IMR-90 (cell line): ENCODE data around the gene CAST.

Experiments
- CEBPB ChIP-seq: IDR thresholded peaks from 2 replicates; pipeline ENCODE4 v1.6.1; 2012; ENCODE audit warnings: low read depth, low read length, improper control_type of control experiment
- CHD1 ChIP-seq: IDR thresholded peaks from 2 replicates; pipeline ENCODE4 v1.6.1; 2012; ENCODE audit warnings: low read depth, low read length, improper control_type of control experiment
- CTCF ChIP-seq: conservative IDR thresholded peaks from 2 replicates; pipeline ENCODE4 v1.5.1; 2012; ENCODE audit warnings: mild to moderate bottlenecking, low read depth, low read length, improper control_type of control experiment
- MAFK ChIP-seq: IDR thresholded peaks from 2 replicates; pipeline ENCODE4 v1.6.1; 2012; ENCODE audit warnings: low read depth, low read length, improper control_type of control experiment
- MAZ ChIP-seq: IDR thresholded peaks from 2 replicates; pipeline ENCODE4 v1.6.1; 2012; ENCODE audit warnings: low read depth, mild to moderate bottlenecking, low read length, improper control_type of control experiment, moderate library complexity, borderline replicate concordance
- MXI1 ChIP-seq: IDR thresholded peaks from 2 replicates; pipeline ENCODE4 v1.6.1; 2012; ENCODE audit warnings: low read depth, mild to moderate bottlenecking, low read length, moderate library complexity, borderline replicate concordance
- NFE2L2 ChIP-seq: fragments of 150-350 bp; IDR thresholded peaks from 2 replicates; pipeline ENCODE4 v1.6.1; 2016; ENCODE audit warnings: low read depth, mild to moderate bottlenecking, low read length
- POLR2A ChIP-seq: IDR thresholded peaks from 2 replicates; pipeline ENCODE4 v1.6.1; 2012; ENCODE audit warnings: mild to moderate bottlenecking, low read depth, low read length
- RAD21 ChIP-seq: IDR thresholded peaks from 2 replicates; pipeline ENCODE4 v1.6.1; 2012; ENCODE audit warnings: low read length, improper control_type of control experiment
- RFX5 ChIP-seq: IDR thresholded peaks from 2 replicates; pipeline ENCODE4 v1.8.0; 2012; ENCODE audit warnings: low read depth, mild to moderate bottlenecking, low read length, moderate library complexity
- SMC3 ChIP-seq: fragments of 150-350 bp; IDR thresholded peaks from 2 replicates; pipeline ENCODE4 v1.6.1; 2016; ENCODE audit warnings: low read depth, mild to moderate bottlenecking, antibody characterized with exemption, low read length, moderate library complexity
- TF ChIP-seq, protein P1 (sequence below): fragments of 150-350 bp; IDR thresholded peaks from 2 replicates; pipeline ENCODE4 v1.6.1; 2017; ENCODE audit warnings: mild to moderate bottlenecking, antibody characterized with exemption, low read length, low read depth

DNA sequence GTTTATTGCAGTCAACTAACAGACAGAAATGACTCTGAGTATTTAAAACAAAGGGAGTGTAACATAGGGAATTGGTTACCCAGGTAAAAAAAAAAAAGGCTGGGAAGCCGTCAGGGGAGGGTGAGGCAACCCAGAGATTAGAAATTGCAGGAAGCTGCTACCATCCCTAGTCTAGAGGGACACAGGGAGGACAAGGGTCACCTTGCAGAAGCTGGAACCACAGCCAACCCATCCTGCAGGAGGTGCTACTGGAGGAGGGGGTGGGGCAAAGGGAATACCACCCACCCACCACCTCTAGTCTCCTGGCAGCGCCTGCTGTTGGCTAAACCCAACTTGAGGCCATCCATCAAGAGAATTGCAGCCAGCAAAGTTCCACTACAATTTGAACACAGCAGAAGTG is 6.5 kb downstream of the CAST start:
- TF ChIP-seq POLR2A = no peak
- no peak for TF ChIP-seq RFX5
- no peak for TF ChIP-seq SMC3
- TF ChIP-seq NFE2L2 = no peak
- TF ChIP-seq, protein P1, sequence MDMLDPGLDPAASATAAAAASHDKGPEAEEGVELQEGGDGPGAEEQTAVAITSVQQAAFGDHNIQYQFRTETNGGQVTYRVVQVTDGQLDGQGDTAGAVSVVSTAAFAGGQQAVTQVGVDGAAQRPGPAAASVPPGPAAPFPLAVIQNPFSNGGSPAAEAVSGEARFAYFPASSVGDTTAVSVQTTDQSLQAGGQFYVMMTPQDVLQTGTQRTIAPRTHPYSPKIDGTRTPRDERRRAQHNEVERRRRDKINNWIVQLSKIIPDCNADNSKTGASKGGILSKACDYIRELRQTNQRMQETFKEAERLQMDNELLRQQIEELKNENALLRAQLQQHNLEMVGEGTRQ = no peak
- TF ChIP-seq MAFK = no peak
- no peak for TF ChIP-seq CTCF
- no peak for TF ChIP-seq CHD1
- TF ChIP-seq RAD21 = no peak
- no peak for TF ChIP-seq MXI1
- TF ChIP-seq MAZ = no peak
- TF ChIP-seq CEBPB = no peak
